ENCODE results near the gene LRRC56. TPM values are rescaled to one million over a fixed set of nuclear protein-coding genes. Genes with fewer than 3 reads are reported as not detected.

Gene LRRC56
- total RNA-seq, 1 experiment from 2014 or later, result 2.1 TPM

GRCh38 chr11:529728-530411, 7.5 kb upstream of the LRRC56 start:
- intact Hi-C loops (cut with micrococcal nuclease; ENCODE audit: unreplicated experiment), result no loop called here
- Histone ChIP-seq H3K27ac (ENCODE audit: low read depth, low read length, poor library complexity, severe bottlenecking) (no peak overlapping the region), H3K27me3 (replicated peaks; ENCODE audit: insufficient read depth, low read depth, low read length, poor library complexity) (no peaks in the 10 kb centered on the region), H3K36me3 (ENCODE audit: insufficient read depth, low read length, poor library complexity, severe bottlenecking) (peaks cover 14% of the 10 kb centered on the region), H3K4me1 (ENCODE audit: insufficient read depth, low read length, poor library complexity, severe bottlenecking) (peaks cover 2% of the 10 kb centered on the region), H3K4me3 (ENCODE audit: low read depth, low read length, poor library complexity, severe bottlenecking) (no peak overlapping the region), H3K9me3 (ENCODE audit: low read depth, low read length, poor library complexity, severe bottlenecking) (no peaks in the 10 kb centered on the region)
- BruUV-seq (replicated peaks), result no TSS peak
- POLR2A ChIA-PET (ENCODE audit: low non-redundant PET), result no interaction called here
- CTCF ChIA-PET, result no interaction called here
- TF ChIP-seq EZH2 (IDR thresholded peaks at IDR 0.05; ENCODE audit: borderline replicate concordance, low read depth, low read length, poor library complexity, severe bottlenecking), result no peak
- TF ChIP-seq CTCF (conservative IDR thresholded peaks at IDR 0.05; ENCODE audit: low read depth, low read length), result no peak
- no peak for DNase-seq (ENCODE audit: low spot score)

- Histone ChIP-seq H3K4me1 (ENCODE audit: insufficient read depth, low read length, poor library complexity, severe bottlenecking) (peaks cover 2% of the 10 kb centered on the region), H3K9me3 (ENCODE audit: low read depth, low read length, poor library complexity, severe bottlenecking) (no peaks in the 10 kb centered on the region), H3K4me3 (ENCODE audit: low read depth, low read length, poor library complexity, severe bottlenecking) (no peak overlapping the region), H3K27ac (ENCODE audit: low read depth, low read length, poor library complexity, severe bottlenecking) (no peak overlapping the region), H3K36me3 (ENCODE audit: insufficient read depth, low read length, poor library complexity, severe bottlenecking) (peaks cover 14% of the 10 kb centered on the region), H3K27me3 (replicated peaks; ENCODE audit: insufficient read depth, low read depth, low read length, poor library complexity) (no peaks in the 10 kb centered on the region)
- POLR2A ChIA-PET (ENCODE audit: low non-redundant PET), result no interaction called here
- no peak for DNase-seq (ENCODE audit: low spot score)
- TF ChIP-seq CTCF (conservative IDR thresholded peaks at IDR 0.05; ENCODE audit: low read depth, low read length) (no peak), EZH2 (IDR thresholded peaks at IDR 0.05; ENCODE audit: borderline replicate concordance, low read depth, low read length, poor library complexity, severe bottlenecking) (no peak)
- BruUV-seq (replicated peaks), result no TSS peak
- CTCF ChIA-PET, result no interaction called here
- intact Hi-C loops (cut with micrococcal nuclease; ENCODE audit: unreplicated experiment), result no loop called here
Measured at GRCh38 chr11:530960-531831, 6.1 kb upstream of the LRRC56 start.

- intact Hi-C loops (cut with micrococcal nuclease; ENCODE audit: unreplicated experiment), result no loop called here
- POLR2A ChIA-PET (ENCODE audit: low non-redundant PET), result no interaction called here
- Histone ChIP-seq H3K36me3 (ENCODE audit: insufficient read depth, low read length, poor library complexity, severe bottlenecking) (peaks cover 14% of the 10 kb centered on the region), H3K4me1 (ENCODE audit: insufficient read depth, low read length, poor library complexity, severe bottlenecking) (peaks cover 7% of the 10 kb centered on the region), H3K27ac (ENCODE audit: low read depth, low read length, poor library complexity, severe bottlenecking) (no peak overlapping the region), H3K27me3 (replicated peaks; ENCODE audit: insufficient read depth, low read depth, low read length, poor library complexity) (no peaks in the 10 kb centered on the region), H3K9me3 (ENCODE audit: low read depth, low read length, poor library complexity, severe bottlenecking) (no peaks in the 10 kb centered on the region), H3K4me3 (ENCODE audit: low read depth, low read length, poor library complexity, severe bottlenecking) (no peak overlapping the region)
- DNase-seq (ENCODE audit: low spot score), result no peak
- CTCF ChIA-PET, result no interaction called here
- TF ChIP-seq EZH2 (IDR thresholded peaks at IDR 0.05; ENCODE audit: borderline replicate concordance, low read depth, low read length, poor library complexity, severe bottlenecking), result no peak
- TF ChIP-seq CTCF (conservative IDR thresholded peaks at IDR 0.05; ENCODE audit: low read depth, low read length), result no peak
- BruUV-seq (replicated peaks), result no TSS peak
Measured at GRCh38 chr11:531919-532526, 5.3 kb upstream of the LRRC56 start.

All from A673 (cell line).